HepG2 (cell line): ENCODE data around the gene TIPRL. TPM values are rescaled to one million over a fixed set of nuclear protein-coding genes. Genes with fewer than 3 reads are reported as not detected.
A peak's percentile ranks its signal among the peaks of the same experiment; 100 is the strongest.

Experiments used
- CCDC6 ChIP-seq: sonication (generic); formaldehyde crosslinking; IDR thresholded peaks from 2 replicates; pipeline ENCODE4 v1.8.1; 2022; ENCODE audit warnings: mild to moderate bottlenecking, missing genetic modification reagents, moderate library complexity
- ELF1 ChIP-seq: sonication (generic); formaldehyde crosslinking; IDR thresholded peaks from 2 replicates; pipeline ENCODE4 v1.4.0; 2020; ENCODE audit warnings: missing genetic modification reagents
- HNF4G ChIP-seq, 2 experiments: sonication (generic) in 1 of 2; formaldehyde crosslinking in 1 of 2; IDR thresholded peaks; 2 replicates each; pipeline versions ENCODE4 v1.4.0 to v1.6.1; 2011 to 2020; ENCODE audit warnings: borderline replicate concordance in 2 of 2, low read depth in 2 of 2, mild to moderate bottlenecking in 2 of 2, low read length in 1 of 2, missing genetic modification reagents in 1 of 2, moderate library complexity in 1 of 2
- JUN ChIP-seq: sonication (generic); formaldehyde crosslinking; IDR thresholded peaks from 2 replicates; pipeline ENCODE4 v1.4.0; 2020; ENCODE audit warnings: mild to moderate bottlenecking, missing genetic modification reagents
- KDM5A ChIP-seq: fragments of 200-600 bp; sonication (generic); IDR thresholded peaks from 2 replicates; pipeline ENCODE4 v1.7.0; 2018; ENCODE audit warnings: antibody characterized with exemption, mild to moderate bottlenecking, low read length, borderline replicate concordance
- MBD4 ChIP-seq: IDR thresholded peaks from 2 replicates; pipeline ENCODE4 v1.6.1; 2012; ENCODE audit warnings: low read length, inconsistent platforms, borderline replicate concordance
- MEIS2 ChIP-seq: sonication (generic); formaldehyde crosslinking; IDR thresholded peaks from 2 replicates; pipeline ENCODE4 v1.9.0; 2021; ENCODE audit warnings: mild to moderate bottlenecking, missing genetic modification reagents
- PTBP1 ChIP-seq: fragments of 200-400 bp; formaldehyde crosslinking; IDR thresholded peaks from 2 replicates; pipeline ENCODE4 v1.6.1; 2018; ENCODE audit warnings: low read length, low read depth; ENCODE audit not compliant: poor library complexity, severe bottlenecking
- RBM22 ChIP-seq: fragments of 200-400 bp; formaldehyde crosslinking; optimal IDR thresholded peaks from 2 replicates; pipeline ENCODE3; 2017; ENCODE audit warnings: mild to moderate bottlenecking, low read length, moderate library complexity
- SNAPC2 ChIP-seq: sonication (generic); formaldehyde crosslinking; IDR thresholded peaks from 2 replicates; pipeline ENCODE4 v1.8.1; 2022; ENCODE audit warnings: mild to moderate bottlenecking, missing genetic modification reagents
- SOX6 ChIP-seq, 2 experiments: fragments of 450-650 bp in 1 of 2; sonication (generic) in 1 of 2; formaldehyde crosslinking in 1 of 2; IDR thresholded peaks; 2 replicates each; pipeline versions ENCODE4 v1.4.0 to v1.6.1; 2017 to 2020; ENCODE audit warnings: antibody characterized with exemption in 1 of 2, mild to moderate bottlenecking in 1 of 2, missing genetic modification reagents in 1 of 2
- ZNF274 ChIP-seq: sonication (generic); formaldehyde crosslinking; IDR thresholded peaks from 2 replicates; pipeline ENCODE4 v1.5.1; 2020; ENCODE audit warnings: mild to moderate bottlenecking, missing genetic modification reagents
- ZNF326 ChIP-seq: sonication (generic); formaldehyde crosslinking; IDR thresholded peaks from 2 replicates; pipeline ENCODE4 v1.4.0; 2020; ENCODE audit warnings: missing genetic modification reagents, borderline replicate concordance
- ZNF569 ChIP-seq: sonication (generic); formaldehyde crosslinking; IDR thresholded peaks from 2 replicates; pipeline ENCODE4 v1.5.0; 2020; ENCODE audit warnings: mild to moderate bottlenecking, missing genetic modification reagents, moderate library complexity, borderline replicate concordance
- ZNF615 ChIP-seq: sonication (generic); formaldehyde crosslinking; IDR thresholded peaks from 2 replicates; pipeline ENCODE4 v1.5.0; 2020; ENCODE audit warnings: mild to moderate bottlenecking, missing genetic modification reagents, borderline replicate concordance
- ZNF773 ChIP-seq: sonication (generic); formaldehyde crosslinking; IDR thresholded peaks from 2 replicates; pipeline ENCODE4 v1.4.0; 2020; ENCODE audit warnings: missing genetic modification reagents, borderline replicate concordance
- polyA plus RNA-seq, 8 experiments: library from polyadenylated mRNA; depleted of rRNA in 3 of 8; stranded (reverse) in 7 of 8; unstranded in 1 of 8; fragments of >200 nt; fragmentation: Illumina TruSeq in 4 of 8; extraction: Trizol in 4 of 8; gene quantifications; 2 replicates each; pipeline versions ENCODE4 v1.2.1 to v1.2.3, GENCODE V29; 2011 to 2016; ENCODE audit warnings: low read depth in 4 of 8, missing spikeins in 1 of 8, mixed read lengths in 1 of 8; ENCODE audit not compliant: insufficient read depth in 1 of 8
- total RNA-seq, 5 experiments: library from RNA; depleted of rRNA; stranded (reverse); fragments of >200 nt; fragmentation: Illumina TruSeq; extraction: Trizol; gene quantifications; 2 replicates each; pipeline ENCODE4 v1.2.3, GENCODE V29; 2016; ENCODE audit warnings: low read depth in 1 of 5
- TF ChIP-seq, protein P1 (sequence below): sonication (generic); formaldehyde crosslinking; IDR thresholded peaks from 2 replicates; pipeline ENCODE4 v1.5.0; 2020; ENCODE audit warnings: missing genetic modification reagents, mild to moderate bottlenecking, borderline replicate concordance
- TF ChIP-seq, protein P2 (sequence below): sonication (generic); formaldehyde crosslinking; conservative IDR thresholded peaks from 2 replicates; pipeline ENCODE4 v1.8.1; 2023; ENCODE audit warnings: missing genetic modification reagents
- TF ChIP-seq, protein P3 (sequence below): sonication (generic); formaldehyde crosslinking; IDR thresholded peaks from 2 replicates; pipeline ENCODE4 v1.8.0; 2022; ENCODE audit warnings: missing genetic modification reagents, mild to moderate bottlenecking, borderline replicate concordance
- TF ChIP-seq, protein P4 (sequence below): sonication (generic); formaldehyde crosslinking; IDR thresholded peaks from 2 replicates; pipeline ENCODE4 v1.4.0; 2020; ENCODE audit warnings: missing genetic modification reagents, borderline replicate concordance

The TIPRL gene
- total and polyA plus RNA-seq, 2 of the 13 experiments (the other 11 are each of a cell fraction or from before 2014, with no cell fraction given) = 10.1 to 22.8 TPM

DNA sequence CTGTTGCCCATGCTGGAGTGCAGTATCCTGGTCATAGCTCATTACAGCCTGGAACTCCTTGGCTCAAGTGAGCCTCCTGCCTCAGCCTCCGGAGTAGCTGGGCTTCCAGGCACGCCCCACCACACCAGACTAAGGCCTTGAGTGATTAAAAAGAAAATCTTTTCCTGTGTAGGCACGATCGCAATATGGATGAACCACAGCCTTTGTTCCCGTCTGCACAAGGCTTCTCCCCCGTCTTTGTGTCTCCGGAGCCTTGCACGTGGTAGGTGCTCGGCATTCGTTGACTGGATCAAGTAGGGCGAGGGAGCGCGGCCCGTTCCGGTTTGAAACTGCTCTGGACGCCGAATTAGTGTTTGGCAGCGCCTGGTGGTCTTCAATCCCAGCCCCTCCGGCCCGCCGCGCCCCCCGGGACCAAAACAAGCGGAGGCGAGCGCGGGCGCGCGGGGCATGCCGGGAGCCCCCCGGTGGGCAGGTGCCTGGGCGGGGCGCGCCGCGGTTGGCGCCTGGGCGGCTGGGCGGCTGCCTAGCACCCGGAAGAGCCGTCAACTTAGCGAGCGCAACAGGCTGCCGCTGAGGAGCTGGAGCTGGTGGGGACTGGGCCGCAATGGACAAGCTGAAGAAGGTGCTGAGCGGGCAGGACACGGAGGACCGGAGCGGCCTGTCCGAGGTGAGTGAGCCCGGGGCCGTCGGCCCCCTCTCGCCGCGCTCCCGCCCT is 46.9 kb downstream of the TIPRL start, which contains the start of gene SFT2D2 (continued):
- no peak for TF ChIP-seq PTBP1
- TF ChIP-seq RBM22 = no peak
- TF ChIP-seq KDM5A = no peak
- TF ChIP-seq, protein P1, sequence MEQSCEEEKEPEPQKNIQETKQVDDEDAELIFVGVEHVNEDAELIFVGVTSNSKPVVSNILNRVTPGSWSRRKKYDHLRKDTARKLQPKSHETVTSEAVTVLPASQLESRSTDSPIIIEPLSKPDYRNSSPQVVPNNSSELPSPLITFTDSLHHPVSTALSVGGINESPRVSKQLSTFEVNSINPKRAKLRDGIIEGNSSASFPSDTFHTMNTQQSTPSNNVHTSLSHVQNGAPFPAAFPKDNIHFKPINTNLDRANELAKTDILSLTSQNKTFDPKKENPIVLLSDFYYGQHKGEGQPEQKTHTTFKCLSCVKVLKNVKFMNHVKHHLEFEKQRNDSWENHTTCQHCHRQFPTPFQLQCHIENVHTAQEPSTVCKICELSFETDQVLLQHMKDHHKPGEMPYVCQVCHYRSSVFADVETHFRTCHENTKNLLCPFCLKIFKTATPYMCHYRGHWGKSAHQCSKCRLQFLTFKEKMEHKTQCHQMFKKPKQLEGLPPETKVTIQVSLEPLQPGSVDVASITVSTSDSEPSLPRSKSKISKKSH (CRISPR knock-in tag) = peak; percentile 87
- TF ChIP-seq MBD4 = no peak
- TF ChIP-seq, protein P2, sequence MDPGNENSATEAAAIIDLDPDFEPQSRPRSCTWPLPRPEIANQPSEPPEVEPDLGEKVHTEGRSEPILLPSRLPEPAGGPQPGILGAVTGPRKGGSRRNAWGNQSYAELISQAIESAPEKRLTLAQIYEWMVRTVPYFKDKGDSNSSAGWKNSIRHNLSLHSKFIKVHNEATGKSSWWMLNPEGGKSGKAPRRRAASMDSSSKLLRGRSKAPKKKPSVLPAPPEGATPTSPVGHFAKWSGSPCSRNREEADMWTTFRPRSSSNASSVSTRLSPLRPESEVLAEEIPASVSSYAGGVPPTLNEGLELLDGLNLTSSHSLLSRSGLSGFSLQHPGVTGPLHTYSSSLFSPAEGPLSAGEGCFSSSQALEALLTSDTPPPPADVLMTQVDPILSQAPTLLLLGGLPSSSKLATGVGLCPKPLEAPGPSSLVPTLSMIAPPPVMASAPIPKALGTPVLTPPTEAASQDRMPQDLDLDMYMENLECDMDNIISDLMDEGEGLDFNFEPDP (CRISPR knock-in tag) = no peak
- TF ChIP-seq, protein P3, sequence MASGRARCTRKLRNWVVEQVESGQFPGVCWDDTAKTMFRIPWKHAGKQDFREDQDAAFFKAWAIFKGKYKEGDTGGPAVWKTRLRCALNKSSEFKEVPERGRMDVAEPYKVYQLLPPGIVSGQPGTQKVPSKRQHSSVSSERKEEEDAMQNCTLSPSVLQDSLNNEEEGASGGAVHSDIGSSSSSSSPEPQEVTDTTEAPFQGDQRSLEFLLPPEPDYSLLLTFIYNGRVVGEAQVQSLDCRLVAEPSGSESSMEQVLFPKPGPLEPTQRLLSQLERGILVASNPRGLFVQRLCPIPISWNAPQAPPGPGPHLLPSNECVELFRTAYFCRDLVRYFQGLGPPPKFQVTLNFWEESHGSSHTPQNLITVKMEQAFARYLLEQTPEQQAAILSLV = 0 out of 2 replicates have a peak, but pooled peaks have one; percentile 29
- TF ChIP-seq ZNF274 (CRISPR knock-in tag) = peak; percentile 68
- TF ChIP-seq CCDC6 (CRISPR knock-in tag) = no peak; the same call in none of the 2 replicates
- TF ChIP-seq HNF4G (IDR thresholded peaks at IDR 0.05; ENCODE audit: borderline replicate concordance, low read depth, low read length) = no peak; the same call in 1 of the 2 replicates
- TF ChIP-seq HNF4G (CRISPR knock-in tag; IDR thresholded peaks at IDR 0.05; ENCODE audit: borderline replicate concordance, low read depth) = no peak
- TF ChIP-seq ZNF615 (CRISPR knock-in tag) = no peak
- peak; percentile 77 for TF ChIP-seq MEIS2 (CRISPR knock-in tag)
- TF ChIP-seq SNAPC2 (CRISPR knock-in tag) = peak; percentile 67; the same call in 1 of the 2 replicates
- no peak for TF ChIP-seq ZNF569 (CRISPR knock-in tag)
- no peak for TF ChIP-seq ZNF326 (CRISPR knock-in tag)
- TF ChIP-seq, protein P4, sequence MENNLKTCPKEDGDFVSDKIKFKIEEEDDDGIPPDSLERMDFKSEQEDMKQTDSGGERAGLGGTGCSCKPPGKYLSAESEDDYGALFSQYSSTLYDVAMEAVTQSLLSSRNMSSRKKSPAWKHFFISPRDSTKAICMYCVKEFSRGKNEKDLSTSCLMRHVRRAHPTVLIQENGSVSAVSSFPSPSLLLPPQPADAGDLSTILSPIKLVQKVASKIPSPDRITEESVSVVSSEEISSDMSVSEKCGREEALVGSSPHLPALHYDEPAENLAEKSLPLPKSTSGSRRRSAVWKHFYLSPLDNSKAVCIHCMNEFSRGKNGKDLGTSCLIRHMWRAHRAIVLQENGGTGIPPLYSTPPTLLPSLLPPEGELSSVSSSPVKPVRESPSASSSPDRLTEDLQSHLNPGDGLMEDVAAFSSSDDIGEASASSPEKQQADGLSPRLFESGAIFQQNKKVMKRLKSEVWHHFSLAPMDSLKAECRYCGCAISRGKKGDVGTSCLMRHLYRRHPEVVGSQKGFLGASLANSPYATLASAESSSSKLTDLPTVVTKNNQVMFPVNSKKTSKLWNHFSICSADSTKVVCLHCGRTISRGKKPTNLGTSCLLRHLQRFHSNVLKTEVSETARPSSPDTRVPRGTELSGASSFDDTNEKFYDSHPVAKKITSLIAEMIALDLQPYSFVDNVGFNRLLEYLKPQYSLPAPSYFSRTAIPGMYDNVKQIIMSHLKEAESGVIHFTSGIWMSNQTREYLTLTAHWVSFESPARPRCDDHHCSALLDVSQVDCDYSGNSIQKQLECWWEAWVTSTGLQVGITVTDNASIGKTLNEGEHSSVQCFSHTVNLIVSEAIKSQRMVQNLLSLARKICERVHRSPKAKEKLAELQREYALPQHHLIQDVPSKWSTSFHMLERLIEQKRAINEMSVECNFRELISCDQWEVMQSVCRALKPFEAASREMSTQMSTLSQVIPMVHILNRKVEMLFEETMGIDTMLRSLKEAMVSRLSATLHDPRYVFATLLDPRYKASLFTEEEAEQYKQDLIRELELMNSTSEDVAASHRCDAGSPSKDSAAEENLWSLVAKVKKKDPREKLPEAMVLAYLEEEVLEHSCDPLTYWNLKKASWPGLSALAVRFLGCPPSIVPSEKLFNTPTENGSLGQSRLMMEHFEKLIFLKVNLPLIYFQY (CRISPR knock-in tag) = peak; percentile 57; the same call in 1 of the 2 replicates
- peak; percentile 68; the same call in 1 of the 2 replicates for TF ChIP-seq JUN
- peak; percentile 83 for TF ChIP-seq ZNF773 (CRISPR knock-in tag)
- TF ChIP-seq ELF1 = peak; percentile 89
- no peak for TF ChIP-seq SOX6 (IDR thresholded peaks at IDR 0.05)
- TF ChIP-seq SOX6 (CRISPR knock-in tag; IDR thresholded peaks at IDR 0.05) = no peak; the same call in 1 of the 2 replicates
